Midbrain (tissue), 1 donor: Measurements from ENCODE around the gene RPS6KA5.
A peak's percentile ranks its signal among the peaks of the same experiment; 100 is the strongest.
"Not testable (repeated sequence)": the region's sequence is repeated elsewhere in the genome, so short reads cannot be mapped to it uniquely, and the experiment has no call there.

Source experiments
- DNase-seq: peaks from one replicate; lab custom pipeline; 2025; lab: John Stamatoyannopoulos, UW

The RPS6KA5 gene

GRCh38 chr14:90871605-90872233, 188.7 kb downstream of the RPS6KA5 start:
- DNase-seq = no peak

GRCh38 chr14:90870950-90871604, 189.4 kb downstream of the RPS6KA5 start:
- no peak for DNase-seq

DNA sequence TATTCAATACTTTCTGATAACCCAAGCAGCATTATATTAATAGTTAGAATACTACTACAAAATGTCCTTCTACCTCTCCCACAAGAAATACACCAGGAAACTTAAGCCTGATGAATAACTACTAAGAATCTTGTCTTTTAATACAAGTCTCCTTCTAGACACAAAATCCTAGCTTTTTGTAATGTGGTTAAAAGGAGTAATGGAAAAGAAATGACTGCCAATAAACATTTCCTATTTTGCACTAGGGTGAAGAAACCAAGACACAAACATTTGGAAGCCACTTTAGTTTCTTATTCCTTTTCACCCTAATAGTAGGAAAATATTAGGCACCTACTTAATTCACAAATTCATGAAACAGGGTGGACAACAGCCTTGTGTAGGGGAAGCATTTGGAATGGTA, 192.9 kb downstream of the RPS6KA5 start:
- DNase-seq = no peak

- DNase-seq = no peak
These were observed 193.6 kb downstream of the RPS6KA5 start for GRCh38 chr14:90866833-90867232.

- DNase-seq = no peak
These were observed 195.7 kb downstream of the RPS6KA5 start for GRCh38 chr14:90864741-90865140.

- no peak for DNase-seq
These were observed 201.9 kb downstream of the RPS6KA5 start for GRCh38 chr14:90858511-90858910.

- no peak for DNase-seq
These were observed 202.6 kb downstream of the RPS6KA5 start for GRCh38 chr14:90857866-90858265.

- DNase-seq = not testable (repeated sequence)
These were observed 204.3 kb downstream of the RPS6KA5 start for GRCh38 chr14:90856115-90856514.

- no peak for DNase-seq
These were observed 207.3 kb downstream of the RPS6KA5 start for GRCh38 chr14:90853116-90853515.

- peak; percentile 37 for DNase-seq
These were observed 209.0 kb downstream of the RPS6KA5 start for GRCh38 chr14:90851327-90852036.

GRCh38 chr14:90850487-90850886, 210.0 kb downstream of the RPS6KA5 start:
- DNase-seq = no peak

- DNase-seq = no peak
These were observed 210.5 kb downstream of the RPS6KA5 start for GRCh38 chr14:90849787-90850444.

DNA sequence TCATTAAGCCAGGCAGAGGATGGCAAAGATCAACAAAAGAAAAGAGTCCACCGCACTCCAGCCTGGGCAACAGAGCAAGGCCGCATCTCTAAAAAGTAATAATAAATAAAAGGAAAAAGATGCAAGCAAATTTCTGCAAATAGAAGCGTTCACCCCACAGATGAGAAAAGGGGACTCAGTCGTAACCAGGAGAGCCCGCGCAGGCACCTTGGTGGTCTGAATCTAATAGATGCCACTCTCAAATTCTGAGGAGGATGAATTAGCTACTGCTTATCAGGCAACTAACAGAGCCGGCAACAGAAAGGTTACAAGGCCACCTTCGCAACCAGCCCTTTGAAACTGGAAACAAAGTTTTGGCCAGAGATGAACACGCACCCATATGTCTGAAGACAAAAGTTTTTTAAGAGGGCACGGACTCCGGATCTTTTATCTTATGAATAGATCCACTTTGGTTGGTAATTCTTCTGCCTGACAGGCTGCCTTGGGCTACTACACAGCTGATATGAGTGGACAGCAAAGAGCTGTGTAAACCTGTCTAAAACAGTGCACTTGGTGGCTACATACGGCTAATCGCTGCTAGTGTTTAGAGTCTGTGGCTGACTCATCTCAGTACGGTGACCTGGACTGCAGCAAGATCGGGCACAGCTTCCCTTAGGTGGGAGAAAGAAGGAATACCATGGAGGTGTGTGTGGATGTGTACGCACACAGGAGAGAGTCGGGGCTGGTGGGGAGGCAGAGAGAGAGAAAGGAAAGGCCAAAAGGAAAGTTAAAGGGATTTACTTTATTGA, 211.3 kb downstream of the RPS6KA5 start:
- no peak for DNase-seq

DNA sequence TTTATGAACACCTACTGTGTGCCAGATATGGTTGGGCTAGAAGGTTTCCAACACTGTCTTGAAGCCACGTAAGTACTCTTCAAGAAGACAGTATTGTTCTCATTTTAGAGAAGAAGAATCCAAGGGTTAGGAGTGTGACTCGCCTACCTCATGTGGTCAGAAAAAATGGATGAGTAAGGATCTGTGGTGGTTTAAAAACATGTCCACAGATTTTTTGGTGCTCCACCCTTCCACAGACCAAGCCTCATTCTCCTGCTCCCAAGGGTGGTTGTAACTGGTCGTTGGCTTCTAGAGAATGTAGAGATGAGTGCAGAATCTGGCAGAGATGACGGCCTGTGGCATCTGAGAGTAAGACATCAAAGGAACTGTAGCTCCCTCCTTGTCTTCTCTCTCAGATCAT, 213.9 kb downstream of the RPS6KA5 start:
- no peak for DNase-seq

DNA sequence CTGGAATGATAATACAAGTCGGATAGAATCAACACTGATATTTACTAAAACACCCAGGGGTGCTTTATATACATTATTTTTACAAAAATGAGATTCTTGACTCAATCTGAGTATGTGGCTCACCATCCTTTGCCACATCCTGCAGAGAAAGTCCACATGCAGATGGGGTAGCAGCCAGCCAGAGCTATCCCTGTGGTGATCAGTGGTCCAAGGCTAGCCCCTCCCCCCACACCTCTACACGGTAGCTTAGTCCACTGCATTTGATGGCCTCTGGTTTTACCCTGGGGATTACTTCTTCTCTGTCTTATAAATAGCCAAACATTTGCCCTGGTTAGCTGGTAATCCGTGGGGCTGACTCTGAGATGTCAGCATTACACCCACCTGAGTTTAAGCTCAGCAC, 216.1 kb downstream of the RPS6KA5 start:
- no peak for DNase-seq

DNA sequence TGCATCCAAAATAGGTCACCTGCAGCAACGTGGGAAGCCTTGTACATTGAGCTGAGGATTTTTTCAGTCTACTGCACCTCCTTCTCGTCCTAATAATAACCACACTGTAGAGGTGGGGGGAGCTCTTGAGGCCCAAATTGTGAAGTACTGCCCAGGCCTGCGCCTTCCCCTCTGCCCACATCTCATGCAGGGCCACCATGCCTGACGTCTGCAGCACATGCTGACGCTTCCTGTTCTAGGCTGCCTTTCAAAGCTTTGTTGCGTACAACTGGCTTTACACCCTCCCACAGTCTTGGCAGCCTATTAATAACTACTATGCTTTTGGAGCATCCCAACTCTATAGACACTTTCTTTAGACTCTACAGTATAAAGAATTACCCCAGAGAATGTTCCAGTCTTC, 217.7 kb downstream of the RPS6KA5 start:
- no peak for DNase-seq

DNA sequence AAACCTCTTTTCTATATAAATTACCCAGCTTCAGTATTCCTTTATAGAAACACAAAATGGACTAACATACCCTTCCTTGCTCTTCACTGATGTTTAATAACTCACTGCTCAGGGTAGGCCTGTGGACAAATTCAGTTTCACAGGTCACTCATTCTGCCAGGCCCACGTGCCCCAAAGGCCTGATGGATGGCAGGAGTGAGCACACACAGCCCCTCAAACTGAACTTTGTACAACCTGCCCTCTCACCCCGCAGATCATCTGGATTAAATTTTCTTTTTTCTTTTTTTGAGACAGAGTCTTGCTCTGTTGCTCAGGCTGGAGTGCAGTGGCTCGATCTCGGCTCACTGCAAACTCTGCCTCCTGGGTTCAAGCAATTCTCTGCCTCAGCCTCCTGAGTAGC, 219.8 kb downstream of the RPS6KA5 start:
- DNase-seq = not testable (repeated sequence)

- no peak for DNase-seq
These were observed 220.6 kb downstream of the RPS6KA5 start for GRCh38 chr14:90839889-90840266.

DNA sequence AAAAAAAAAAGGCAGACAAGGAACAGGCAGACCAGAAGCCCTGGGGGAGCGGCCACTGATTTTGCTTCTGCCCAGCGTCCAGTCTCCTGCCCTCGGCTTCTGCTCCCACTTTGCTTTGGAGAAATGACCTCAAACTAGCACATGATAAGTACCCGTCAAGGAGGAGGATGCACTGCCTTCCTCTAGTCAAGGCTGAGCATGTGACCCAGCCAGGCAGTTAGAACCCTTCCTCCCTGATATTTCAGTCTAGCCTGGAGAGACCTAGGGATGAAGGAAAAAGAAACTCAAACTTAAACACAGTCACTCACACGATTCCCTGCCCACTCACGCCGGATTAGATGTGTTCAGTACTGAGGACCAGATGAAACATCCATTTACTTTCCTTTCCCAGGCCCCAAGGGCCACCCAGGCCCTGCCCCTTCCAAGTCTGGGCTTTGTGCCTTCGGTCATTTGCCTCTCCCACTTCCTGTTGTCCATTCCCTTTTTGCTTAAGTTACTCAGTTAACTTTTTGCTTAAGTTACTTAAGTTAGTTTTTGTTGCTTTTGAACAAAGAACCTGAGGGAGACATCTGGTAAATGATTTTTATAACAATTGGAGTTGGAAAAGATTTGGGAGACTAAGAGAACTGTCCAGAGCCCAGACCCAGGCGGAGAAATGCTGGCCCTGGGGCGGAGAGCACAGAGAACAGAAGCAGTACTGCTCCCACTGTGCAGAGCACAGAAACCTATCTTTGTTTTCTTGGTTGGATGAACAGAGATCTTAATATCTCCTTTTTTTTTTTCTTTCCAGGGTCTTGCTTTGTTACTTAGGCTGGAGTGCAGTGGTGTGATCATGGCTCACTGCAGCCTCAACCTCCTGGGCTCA, 221.2 kb downstream of the RPS6KA5 start:
- DNase-seq = no peak

GRCh38 chr14:90838531-90838930, 221.9 kb downstream of the RPS6KA5 start:
- DNase-seq = not testable (repeated sequence)

DNA sequence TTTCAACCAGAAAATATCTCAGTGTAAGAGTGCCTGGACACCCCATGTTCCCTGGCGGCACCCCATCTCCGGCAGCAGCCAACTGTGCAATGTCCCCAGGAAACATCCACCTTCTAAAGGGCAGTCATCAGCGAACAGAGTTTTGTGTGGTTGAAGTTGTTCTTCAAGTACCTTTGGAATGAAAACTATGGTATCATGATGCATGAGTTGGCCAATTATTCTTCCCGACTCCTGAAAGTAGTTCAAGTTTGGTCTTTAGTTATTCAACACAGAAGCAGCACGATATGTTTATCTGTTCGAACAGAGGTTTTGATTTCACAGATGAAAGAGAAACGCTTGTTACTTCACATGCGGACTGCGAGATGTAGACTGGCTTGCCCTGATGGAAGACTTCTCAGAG, 223.1 kb downstream of the RPS6KA5 start:
- DNase-seq = no peak
